ENCODE results near the gene UBAP2L. TPM values are rescaled to one million over a fixed set of nuclear protein-coding genes. Genes with fewer than 3 reads are reported as not detected.

The UBAP2L gene
- total RNA-seq, 2 donors from 2014 or later, result 198 to 224 TPM

DNA sequence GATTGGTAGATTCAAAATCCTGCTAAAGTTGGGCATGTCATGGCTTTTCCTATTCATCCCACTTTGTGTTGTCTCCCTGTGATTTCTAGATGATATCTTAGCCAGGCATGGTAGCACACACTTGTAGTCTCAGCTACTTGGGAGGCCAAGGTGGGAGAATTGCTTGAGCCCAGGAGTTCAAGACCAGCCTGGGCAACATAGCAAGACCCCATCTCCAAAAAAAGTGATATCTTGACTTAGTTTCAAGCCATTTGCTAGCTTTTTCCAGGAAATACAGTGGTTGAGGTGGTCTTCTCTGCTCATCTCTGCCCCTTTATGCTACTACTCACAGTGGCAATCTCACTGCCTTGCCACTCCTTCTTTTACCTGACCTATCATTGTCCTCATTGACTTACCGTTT lies 39.4 kb downstream of the UBAP2L start:
- Mint-ChIP-seq H3K27me3 (ENCODE audit: insufficient read depth) (no peaks in the 10 kb centered on the region), H3K36me3 (ENCODE audit: low read depth) (peaks cover 91% of the 10 kb centered on the region), H3K4me1 (peaks cover 24% of the 10 kb centered on the region), H3K4me3 (no peak overlapping the region), H3K27ac (no peak overlapping the region), H3K9me3 (no peaks in the 10 kb centered on the region)
- DNase-seq, result no peak
- Histone ChIP-seq H3K27ac (ENCODE audit: low read depth, low read length) (no peak overlapping the region), H3K27me3 (ENCODE audit: control insufficient read depth, insufficient read depth, low read length, poor library complexity, severe bottlenecking) (no peaks in the 10 kb centered on the region), H3K9me3 (ENCODE audit: control insufficient read depth, low read length) (no peaks in the 10 kb centered on the region), H3K36me3 (ENCODE audit: control insufficient read depth, insufficient read depth, low read length) (peaks cover 98% of the 10 kb centered on the region), H3K4me1 (ENCODE audit: control insufficient read depth, insufficient read depth, low read length) (peaks cover 13% of the 10 kb centered on the region), H3K9ac (ENCODE audit: extremely low read depth, low read length, poor library complexity, severe bottlenecking) (no peak overlapping the region), H3K4me3 (ENCODE audit: low read length) (no peak overlapping the region)
- TF ChIP-seq, protein P1, sequence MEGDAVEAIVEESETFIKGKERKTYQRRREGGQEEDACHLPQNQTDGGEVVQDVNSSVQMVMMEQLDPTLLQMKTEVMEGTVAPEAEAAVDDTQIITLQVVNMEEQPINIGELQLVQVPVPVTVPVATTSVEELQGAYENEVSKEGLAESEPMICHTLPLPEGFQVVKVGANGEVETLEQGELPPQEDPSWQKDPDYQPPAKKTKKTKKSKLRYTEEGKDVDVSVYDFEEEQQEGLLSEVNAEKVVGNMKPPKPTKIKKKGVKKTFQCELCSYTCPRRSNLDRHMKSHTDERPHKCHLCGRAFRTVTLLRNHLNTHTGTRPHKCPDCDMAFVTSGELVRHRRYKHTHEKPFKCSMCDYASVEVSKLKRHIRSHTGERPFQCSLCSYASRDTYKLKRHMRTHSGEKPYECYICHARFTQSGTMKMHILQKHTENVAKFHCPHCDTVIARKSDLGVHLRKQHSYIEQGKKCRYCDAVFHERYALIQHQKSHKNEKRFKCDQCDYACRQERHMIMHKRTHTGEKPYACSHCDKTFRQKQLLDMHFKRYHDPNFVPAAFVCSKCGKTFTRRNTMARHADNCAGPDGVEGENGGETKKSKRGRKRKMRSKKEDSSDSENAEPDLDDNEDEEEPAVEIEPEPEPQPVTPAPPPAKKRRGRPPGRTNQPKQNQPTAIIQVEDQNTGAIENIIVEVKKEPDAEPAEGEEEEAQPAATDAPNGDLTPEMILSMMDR (conservative IDR thresholded peaks at IDR 0.05), result no peak
- 77% methylated on average over 1 of the region's 1 CpG; no CpG with 5 or more reads in 1 of the 2 experiments for WGBS, 2 experiments (ENCODE audit: insufficient coverage in 1 of 2, insufficient read length in 1 of 2)

DNA sequence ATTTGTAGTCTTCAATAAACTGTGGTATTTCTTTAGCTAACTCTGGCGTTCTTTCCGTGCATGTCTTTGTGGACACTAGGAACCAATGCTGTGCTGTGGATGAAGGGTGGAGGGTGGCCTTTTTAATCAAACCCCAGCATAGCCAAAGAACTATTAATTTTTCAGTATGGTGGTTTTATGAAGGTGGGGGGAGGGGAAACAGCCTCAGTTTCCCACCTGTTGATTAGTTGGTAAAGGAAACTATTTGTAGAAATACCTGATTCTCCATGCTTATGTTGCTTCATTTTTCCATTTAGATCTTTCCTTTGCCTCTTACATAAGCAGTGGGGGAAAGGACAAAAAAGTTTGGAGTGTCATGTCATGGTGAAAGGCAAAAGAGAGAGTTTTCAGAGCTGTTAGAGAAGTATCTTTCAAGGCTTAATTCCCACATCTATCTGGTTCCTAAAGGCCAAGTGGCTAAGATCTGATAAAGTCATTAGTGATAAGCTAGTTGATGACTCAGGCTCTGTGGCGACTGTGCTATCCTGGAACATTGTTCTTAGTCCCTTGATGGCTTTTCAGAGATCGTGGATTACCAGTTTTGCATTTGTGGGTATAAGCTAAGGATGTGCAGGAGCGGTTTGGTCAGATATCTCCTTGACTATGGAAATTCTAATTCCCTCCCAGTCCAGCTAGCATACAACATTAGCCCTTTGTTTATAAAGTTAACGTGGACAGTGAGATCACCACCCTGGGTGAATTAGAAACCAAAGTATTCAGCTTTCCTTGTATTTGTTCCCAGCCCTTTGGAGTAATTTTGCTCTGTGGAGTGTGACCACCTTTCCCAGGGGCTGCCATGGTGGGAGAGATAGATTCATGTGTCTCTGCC lies 42.9 kb downstream of the UBAP2L start:
- TF ChIP-seq, protein P1 (conservative IDR thresholded peaks at IDR 0.05), result no peak
- Histone ChIP-seq H3K9me3 (ENCODE audit: control insufficient read depth, low read length) (no peaks in the 10 kb centered on the region), H3K4me3 (ENCODE audit: low read length) (peak overlapping the region; percentile 34), H3K9ac (ENCODE audit: extremely low read depth, low read length, poor library complexity, severe bottlenecking) (no peak overlapping the region), H3K27ac (ENCODE audit: low read depth, low read length) (no peak overlapping the region), H3K36me3 (ENCODE audit: control insufficient read depth, insufficient read depth, low read length) (peaks cover 85% of the 10 kb centered on the region), H3K27me3 (ENCODE audit: control insufficient read depth, insufficient read depth, low read length, poor library complexity, severe bottlenecking) (no peaks in the 10 kb centered on the region), H3K4me1 (ENCODE audit: control insufficient read depth, insufficient read depth, low read length) (peaks cover 13% of the 10 kb centered on the region)
- no peak for DNase-seq
- Mint-ChIP-seq H3K27me3 (ENCODE audit: insufficient read depth) (no peaks in the 10 kb centered on the region), H3K36me3 (ENCODE audit: low read depth) (peaks cover 77% of the 10 kb centered on the region), H3K27ac (peak overlapping the region; percentile 77), H3K4me3 (no peak overlapping the region), H3K4me1 (peaks cover 24% of the 10 kb centered on the region), H3K9me3 (no peaks in the 10 kb centered on the region)
- 83 to 90% methylated on average over 1 to 5 of the region's 6 CpGs for WGBS, 2 experiments (ENCODE audit: insufficient coverage in 1 of 2, insufficient read length in 1 of 2)

DNA sequence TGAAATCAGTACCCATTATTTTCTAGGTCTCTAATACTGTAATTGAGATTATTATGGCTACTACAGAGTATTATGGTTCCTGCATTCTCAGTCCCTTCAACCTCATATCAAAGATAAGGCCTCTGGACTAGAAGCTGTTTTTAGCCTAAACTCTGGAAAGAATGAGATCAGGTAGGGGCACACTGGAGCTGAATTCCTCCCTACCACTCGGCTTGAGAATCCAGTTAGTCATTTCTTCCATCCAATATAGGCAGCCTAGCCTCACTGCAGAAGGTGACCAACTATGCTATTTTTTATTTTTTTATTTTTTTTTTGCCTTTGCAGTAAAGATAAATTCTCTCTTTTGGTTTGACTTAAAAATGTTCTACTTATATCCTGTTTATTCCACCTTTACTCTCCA lies 43.7 kb downstream of the UBAP2L start:
- H3K27ac Mint-ChIP-seq, result peak overlapping the region; percentile 77
- H3K27me3 Mint-ChIP-seq (ENCODE audit: insufficient read depth), result no peaks in the 10 kb centered on the region
- H3K27ac ChIP-seq (ENCODE audit: low read depth, low read length), result no peak overlapping the region

More for the DNA sequence above, 43.7 kb downstream of the UBAP2L start:
- Histone ChIP-seq H3K9ac (ENCODE audit: extremely low read depth, low read length, poor library complexity, severe bottlenecking) (no peak overlapping the region), H3K4me1 (ENCODE audit: control insufficient read depth, insufficient read depth, low read length) (peaks cover 13% of the 10 kb centered on the region), H3K36me3 (ENCODE audit: control insufficient read depth, insufficient read depth, low read length) (peaks cover 85% of the 10 kb centered on the region), H3K27me3 (ENCODE audit: control insufficient read depth, insufficient read depth, low read length, poor library complexity, severe bottlenecking) (no peaks in the 10 kb centered on the region), H3K4me3 (ENCODE audit: low read length) (peak overlapping the region; percentile 37), H3K9me3 (ENCODE audit: control insufficient read depth, low read length) (no peaks in the 10 kb centered on the region)
- H3K36me3 Mint-ChIP-seq (ENCODE audit: low read depth), result peaks cover 80% of the 10 kb centered on the region
- no peak overlapping the region for H3K4me3 Mint-ChIP-seq
- H3K4me1 Mint-ChIP-seq, result peaks cover 24% of the 10 kb centered on the region
- WGBS, 2 experiments (ENCODE audit: insufficient coverage in 1 of 2, insufficient read length in 1 of 2), result 76% methylated on average over 1 of the region's 1 CpG; no CpG with 5 or more reads in 1 of the 2 experiments
- DNase-seq, result no peak
- TF ChIP-seq, protein P1 (conservative IDR thresholded peaks at IDR 0.05), result no peak
- H3K9me3 Mint-ChIP-seq, result no peaks in the 10 kb centered on the region

All from endodermal cell (in vitro differentiated cells).